Measurements from ENCODE around the gene MAPKAPK5.
"Not testable (repeated sequence)": the region's sequence is repeated elsewhere in the genome, so short reads cannot be mapped to it uniquely, and the experiment has no call there.

Gene MAPKAPK5, protein sequence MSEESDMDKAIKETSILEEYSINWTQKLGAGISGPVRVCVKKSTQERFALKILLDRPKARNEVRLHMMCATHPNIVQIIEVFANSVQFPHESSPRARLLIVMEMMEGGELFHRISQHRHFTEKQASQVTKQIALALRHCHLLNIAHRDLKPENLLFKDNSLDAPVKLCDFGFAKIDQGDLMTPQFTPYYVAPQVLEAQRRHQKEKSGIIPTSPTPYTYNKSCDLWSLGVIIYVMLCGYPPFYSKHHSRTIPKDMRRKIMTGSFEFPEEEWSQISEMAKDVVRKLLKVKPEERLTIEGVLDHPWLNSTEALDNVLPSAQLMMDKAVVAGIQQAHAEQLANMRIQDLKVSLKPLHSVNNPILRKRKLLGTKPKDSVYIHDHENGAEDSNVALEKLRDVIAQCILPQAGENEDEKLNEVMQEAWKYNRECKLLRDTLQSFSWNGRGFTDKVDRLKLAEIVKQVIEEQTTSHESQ

DNA sequence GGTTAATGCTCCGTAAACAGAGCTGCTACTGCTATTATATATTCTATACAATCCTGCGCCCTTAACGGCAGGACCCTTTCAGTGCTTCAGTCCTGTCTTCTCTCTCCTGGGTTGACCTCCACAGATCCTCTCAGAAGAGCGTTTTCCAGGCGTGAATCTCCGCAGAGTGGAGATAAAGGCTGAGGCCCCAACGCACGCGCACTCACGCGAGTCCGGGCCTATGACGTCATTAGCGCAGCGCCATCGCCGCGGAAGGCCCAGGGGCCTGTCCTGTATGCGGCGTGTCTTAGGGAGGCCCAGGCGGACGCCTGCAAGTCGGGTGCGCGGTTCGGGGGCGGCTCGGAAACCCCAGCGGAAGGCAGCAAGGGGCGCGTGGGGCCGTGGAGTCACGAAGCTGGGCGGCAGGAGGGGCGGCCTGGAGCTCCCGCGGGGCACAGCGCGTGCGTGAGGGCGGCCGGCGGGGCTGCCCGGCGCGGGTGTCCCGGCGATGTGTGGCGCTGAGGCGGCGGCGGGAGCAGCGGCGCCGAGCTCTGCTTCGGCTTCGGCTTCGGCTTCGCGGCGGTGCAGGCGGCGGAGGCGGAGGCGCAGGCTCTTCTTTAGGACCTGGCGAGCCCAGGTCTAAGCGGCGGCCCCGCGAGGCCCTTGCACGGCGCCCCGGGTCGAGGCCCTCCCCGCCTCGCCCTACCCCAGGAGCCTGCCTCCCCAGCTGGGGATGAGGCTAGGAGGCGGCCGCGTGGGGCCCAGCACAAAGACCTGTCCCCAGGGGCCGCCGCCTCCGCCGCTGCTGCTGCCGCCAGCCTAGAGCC lies at the start of gene MAPKAPK5:
Gene MAPKAPK5, plus strand, starts transcription at position 479 of the 806 bp plus-strand sequence. CDS start 506 bp downstream, outside the sequence.
- peak; percentile 97 for DNase-seq

DNA sequence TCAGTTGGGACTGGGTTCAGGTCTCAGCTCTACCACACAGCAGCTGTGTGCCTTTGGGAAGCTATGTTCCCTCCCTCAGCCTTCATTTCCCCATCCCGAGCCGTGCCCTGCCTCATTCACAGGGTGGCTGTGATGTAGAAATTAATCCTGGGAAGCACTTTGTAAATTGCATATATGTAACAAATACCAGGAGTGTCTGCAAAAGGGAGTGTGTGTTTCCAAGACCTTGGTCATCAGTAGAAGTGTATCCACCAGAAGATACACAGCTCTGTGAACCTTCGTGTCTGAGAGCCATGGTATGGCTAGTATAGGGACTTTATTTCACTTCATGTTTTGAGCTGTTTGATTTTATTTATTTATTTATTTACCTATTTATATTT lies 49.2 kb upstream of the MAPKAPK5 start:
- DNase-seq, result no peak

DNA sequence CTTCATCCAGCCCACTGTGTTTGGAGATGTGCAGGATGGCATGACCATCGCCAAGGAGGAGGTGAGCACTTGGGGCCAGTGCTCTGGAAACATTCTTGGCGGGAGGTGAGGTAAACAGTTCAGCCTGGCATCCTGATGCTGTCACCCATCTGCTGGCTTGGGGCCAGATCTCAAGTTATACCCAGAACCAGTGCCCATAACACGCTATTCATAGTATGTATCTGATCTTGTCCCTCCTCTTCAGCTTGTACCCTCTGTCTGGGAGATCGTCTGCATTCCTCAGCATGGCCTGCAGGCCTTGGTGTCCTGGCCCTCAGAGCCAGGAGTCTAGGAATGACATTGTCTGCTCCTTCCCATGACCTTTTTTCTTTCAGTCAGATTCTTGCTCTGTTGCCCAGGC lies 43.8 kb upstream of the MAPKAPK5 start:
- no peak for DNase-seq

DNA sequence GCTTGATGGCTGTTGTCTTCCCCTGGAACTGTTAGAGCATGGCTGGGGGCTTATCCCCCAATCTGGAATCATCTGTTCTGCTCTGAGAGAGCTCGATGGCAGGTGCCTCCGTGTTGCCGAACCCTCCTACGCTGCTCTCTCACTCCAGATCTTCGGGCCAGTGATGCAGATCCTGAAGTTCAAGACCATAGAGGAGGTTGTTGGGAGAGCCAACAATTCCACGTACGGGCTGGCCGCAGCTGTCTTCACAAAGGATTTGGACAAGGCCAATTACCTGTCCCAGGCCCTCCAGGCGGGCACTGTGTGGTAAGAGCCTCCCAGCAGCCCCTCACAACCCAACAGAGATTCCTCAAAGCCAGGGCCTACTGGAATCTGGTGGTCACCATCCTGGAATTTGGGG lies 42.3 kb upstream of the MAPKAPK5 start:
- DNase-seq, result no peak

DNA sequence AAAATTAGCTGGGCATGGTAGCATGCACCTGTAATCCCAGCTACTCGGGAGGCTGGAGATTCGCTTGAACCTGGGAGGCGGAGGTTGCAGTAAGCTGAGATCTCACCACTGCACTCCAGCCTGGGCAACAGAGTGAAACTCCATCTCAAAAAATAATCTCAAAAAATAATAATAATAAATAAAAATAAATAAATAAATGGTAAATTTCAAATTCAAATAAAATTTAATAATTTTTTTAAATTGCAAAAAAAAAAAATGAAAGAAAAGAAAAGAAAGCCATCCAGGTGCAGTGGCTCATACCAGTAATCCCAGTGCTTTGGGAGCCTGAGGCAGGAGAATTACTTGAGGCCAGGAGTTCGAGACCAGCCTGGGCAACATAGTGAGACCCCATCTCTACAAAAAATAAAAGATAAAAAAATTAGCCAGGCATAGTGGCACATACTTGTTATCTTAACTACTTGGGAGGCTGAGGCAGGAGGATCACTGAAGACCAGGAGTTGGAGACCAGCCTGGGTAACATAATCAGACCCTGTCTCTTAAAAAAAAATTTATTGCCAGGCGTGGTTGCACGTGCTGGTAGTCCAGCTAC lies 38.9 kb upstream of the MAPKAPK5 start:
- DNase-seq, result no peak

DNA sequence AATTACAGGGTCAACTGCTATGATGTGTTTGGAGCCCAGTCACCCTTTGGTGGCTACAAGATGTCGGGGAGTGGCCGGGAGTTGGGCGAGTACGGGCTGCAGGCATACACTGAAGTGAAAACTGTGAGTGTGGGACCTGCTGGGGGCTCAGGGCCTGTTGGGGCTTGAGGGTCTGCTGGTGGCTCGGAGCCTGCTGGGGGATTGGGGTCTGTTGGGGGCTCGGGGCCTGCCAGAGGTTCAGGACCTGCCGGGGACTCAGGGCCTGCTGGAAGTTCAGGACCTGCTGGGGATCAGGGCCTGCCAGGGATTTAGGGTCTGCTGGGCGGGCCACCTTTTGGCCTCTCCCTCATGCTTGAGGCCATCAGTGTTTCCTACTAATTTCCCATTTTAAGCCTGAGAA lies 38.2 kb upstream of the MAPKAPK5 start:
- DNase-seq, result no peak

DNA sequence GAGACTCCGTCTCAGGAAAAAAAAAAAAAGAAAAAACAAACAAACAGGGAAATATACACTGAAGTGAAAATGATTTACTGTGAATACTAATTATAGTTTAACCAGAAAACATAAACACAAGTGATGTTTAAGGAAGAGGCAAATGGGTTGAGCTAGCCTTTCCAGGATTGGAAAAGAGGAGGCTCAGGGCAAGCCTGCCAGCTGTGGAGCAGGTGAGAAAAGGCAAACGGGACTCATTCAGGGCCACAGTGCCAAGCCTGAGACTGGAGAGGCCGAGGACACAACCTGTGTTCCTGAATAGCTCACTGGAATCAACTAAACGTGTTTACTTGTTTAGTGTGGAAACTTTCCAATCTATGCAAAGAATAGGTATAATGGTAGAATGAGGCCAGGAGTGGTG lies 35.7 kb upstream of the MAPKAPK5 start:
- DNase-seq, result no peak

DNA sequence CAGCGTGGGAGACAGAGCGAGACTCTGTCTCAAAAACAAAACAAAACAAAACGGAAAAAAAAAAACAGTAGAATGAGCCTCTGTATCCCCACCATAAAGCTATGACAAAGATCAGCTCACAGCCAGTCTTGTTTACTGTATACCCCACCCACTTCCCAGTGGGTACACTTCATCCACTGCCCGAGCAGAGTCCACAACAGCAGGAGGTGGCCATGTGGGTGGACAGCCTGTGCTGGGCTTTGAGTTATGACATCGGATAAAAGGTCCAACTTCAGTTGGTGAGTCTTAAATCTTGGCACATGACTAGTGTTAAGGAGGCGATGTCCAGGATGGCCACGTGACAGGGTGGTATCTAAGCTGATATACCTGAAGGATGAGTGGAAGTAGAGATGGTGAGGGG lies 34.8 kb upstream of the MAPKAPK5 start:
- no peak for DNase-seq

DNA sequence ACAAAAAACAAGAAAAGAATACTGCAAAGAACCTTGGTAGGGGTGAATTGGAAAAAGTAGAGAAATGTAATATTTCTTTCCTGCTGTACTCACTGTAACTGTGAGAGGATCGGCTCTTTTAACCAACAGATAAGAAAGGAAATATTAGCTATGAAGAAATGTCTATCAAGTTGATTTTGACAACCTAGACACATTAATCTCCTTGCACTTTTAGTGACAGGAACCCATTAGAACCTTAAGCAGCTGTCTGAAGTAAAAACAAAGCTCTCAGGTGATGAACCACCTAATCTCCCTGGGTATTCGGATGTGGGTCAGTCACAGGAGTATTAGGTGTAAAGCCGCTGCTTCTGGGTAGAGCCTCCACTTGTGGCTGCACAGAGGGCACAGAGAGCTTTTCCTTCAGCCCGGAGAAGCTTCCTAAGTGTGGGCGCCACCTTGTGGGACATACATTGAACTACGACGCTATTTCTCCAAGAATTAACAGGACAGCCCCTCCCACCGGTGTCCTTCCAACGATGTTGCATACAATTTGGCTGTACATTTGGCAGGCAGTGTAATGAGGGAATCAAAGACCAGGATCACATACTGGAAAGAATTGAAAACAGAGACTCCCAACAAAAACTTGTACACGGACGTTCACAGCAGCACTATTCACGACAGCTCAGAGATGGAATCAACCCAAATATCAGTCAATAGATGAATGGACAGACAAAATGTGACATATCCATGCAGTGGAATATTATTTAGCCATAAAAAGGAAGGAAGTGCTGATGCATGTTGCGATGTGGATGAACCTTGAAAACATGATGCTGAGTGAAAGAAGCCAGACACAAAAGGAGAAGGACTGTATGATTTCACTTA lies 28.9 kb upstream of the MAPKAPK5 start:
- peak; percentile 72 for DNase-seq

DNA sequence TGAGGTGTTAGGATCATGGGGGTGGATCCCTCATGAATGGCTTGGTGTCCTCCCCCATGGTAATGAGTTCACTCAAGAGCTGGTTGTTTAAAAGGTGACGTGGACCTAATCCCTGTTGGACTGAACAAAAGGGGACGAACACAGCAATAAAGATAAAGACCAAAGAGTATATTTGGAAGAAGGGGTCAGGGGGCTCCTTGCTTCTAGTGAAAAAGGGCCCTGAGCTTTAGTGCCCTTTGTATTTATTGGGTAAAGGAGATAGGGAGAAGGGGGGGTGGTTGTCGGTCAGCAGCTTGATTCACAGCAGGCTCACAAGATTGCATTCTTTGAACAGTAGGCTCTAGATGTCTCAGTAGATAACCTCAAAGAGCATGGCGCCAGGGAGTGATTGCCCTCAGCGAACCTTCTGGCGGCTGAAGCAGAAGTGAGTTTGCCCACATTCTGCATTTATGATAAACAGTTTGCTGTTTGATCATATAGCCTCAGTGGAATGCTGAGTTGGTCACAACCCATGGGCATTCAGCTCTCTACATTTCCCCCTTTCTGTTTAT lies 25.9 kb upstream of the MAPKAPK5 start:
- DNase-seq, result no peak

DNA sequence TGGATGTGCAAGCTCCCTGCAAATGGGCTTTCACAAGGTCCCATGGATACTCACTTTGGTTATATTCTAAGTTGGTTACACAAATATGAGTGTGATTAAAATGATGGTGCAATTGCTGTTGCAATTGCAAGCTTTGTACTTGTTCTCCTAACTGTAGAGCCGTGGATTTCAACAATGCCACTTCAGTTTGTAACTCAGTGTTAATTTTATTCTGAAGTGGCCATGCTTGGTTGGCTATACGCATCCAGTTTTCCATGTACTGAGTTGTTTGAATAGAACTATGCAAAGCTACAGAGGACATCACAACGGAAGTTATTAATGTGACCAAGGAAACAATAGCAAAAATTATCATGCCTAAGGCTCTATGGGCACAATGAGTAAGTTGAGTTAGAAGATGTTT lies 25.1 kb upstream of the MAPKAPK5 start:
- DNase-seq, result not testable (repeated sequence)

DNA sequence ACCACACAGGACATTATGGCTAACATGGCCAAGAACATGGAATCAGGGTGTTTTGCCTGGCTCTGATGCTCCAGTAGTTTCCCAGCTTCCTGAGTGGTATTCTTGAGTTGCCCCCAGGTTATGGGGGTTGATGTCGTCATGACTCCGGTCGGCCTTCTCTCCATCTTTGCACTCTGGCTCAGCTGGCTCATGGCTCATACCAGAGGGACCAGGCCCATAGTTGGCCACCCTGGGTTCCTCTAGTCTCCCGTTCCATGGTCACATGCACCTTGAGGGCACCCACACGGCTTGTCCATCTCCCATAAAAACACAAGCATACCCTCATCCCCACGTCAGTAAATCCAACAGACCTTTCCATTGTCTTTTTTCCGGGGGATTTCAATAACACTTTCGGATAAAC lies 23.7 kb upstream of the MAPKAPK5 start:
- no peak for DNase-seq

DNA sequence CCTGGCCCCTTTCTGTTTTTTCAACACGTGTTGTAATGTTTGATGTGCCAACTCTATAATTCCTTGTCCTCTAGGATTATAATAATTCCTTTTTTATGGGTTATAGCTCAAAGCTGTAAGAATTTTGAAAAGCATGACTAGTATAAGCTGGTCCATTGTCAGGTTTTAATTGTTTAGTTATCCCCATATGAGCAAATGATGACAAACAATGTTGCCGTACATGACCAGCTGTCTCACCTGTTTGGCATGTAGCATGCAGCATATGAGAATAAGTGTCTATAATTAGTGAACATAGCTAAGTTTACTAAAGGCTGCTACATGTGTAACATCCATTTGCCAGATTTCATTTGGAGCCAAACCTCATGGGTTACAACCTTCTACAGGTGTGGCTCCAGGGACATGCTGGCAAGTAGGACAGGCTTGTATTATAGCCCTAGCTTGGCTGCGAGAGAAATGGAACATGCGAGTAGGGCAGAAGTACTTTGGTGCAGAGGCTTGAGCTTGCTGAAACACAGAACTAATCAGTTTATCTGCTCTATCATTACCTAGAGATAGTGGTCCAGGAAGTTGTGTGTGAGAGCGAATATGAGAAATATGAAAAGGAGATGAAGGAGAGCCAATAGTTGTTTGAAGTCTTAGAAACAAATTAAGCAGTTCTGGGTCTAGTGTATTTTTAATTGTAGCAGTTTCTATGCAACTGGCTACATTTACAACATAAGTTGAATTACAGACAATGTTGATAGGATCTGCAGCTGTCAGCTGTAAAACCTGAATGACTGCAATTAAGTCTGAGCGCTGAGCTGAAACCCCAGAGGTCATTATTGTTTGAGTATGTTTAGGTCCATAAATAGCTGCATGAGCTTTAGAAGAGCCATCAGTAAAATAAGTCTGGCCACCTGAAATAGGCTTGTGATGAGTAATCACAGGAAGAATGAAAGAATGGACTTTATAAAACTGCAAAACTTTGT lies 22.6 kb upstream of the MAPKAPK5 start:
- no peak for DNase-seq

DNA sequence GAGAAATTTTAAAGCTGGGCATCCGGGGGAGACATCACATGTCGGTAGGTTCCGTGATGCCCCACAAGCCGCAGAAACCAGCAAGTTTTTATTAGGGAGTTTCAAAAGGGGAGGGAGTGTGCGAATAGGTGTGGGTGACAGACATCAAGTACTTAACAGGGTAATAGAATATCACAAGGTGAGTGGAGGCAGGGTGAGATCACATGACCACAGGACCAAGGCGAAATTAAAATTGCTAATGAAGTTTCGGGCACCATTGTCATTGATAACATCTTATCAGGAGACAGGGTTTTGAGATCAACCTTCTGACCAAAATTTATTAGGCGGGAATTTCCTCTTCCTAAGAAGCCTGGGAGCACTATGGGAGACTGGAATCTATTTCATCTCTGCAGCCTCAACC lies 21.2 kb upstream of the MAPKAPK5 start:
- DNase-seq, result not testable (repeated sequence)

DNA sequence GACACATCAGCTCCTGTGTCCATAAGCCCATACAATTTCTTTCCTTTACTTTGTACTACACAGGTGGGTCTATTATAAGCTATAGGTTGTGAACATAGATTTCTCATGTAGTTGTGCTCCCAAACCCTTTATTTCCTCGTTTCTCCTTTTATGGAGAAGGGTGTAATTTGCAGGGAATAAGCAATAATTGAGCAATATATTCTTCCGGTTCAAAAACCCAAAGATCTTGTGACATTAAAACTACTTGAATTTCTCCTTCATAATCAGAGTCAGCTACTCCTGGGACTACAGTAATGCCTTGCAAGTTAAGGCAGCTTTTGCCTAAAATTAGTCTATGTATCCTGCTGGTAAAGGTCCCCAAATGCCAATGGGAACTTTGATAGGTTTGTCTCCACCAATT lies 19.1 kb upstream of the MAPKAPK5 start:
- no peak for DNase-seq

DNA sequence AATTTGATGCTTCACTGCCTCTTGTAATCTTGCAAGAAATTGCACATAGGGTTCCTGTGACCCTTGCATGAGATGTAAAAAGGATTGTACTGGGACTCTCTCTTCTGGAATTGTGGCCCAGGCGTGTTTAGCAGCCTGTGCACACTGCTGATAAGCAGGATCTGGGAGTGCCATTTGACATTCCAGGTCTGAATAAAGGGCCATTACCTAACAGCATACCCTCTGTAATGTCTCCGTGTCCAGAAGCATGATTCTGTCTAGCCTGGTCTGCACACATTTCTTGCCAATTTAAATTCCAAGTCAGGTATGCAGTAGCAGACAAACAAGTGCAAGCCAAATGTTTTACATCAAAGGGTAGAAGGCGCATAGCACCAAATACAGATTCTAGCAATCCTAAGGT lies 18.1 kb upstream of the MAPKAPK5 start:
- DNase-seq, result no peak

DNA sequence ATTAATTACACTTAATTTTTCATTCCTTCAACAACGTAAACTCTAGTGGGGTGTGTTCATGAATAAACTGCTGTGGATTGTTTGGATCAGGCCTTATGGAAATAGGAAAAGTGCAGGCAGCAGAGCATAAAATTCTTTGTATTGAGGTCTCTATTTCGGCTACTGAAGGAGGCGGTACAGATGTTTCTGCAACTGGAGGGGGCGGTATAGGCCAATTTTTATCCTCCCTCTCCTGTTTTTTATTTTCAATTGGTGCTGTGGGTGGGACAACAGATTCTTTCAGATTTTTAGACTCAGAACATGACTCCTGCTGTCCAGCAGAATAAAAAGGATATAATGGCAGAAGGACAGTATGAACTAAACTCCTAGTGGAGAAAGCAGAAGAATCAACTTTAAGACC lies 17.7 kb upstream of the MAPKAPK5 start:
- peak; percentile 37 for DNase-seq

DNA sequence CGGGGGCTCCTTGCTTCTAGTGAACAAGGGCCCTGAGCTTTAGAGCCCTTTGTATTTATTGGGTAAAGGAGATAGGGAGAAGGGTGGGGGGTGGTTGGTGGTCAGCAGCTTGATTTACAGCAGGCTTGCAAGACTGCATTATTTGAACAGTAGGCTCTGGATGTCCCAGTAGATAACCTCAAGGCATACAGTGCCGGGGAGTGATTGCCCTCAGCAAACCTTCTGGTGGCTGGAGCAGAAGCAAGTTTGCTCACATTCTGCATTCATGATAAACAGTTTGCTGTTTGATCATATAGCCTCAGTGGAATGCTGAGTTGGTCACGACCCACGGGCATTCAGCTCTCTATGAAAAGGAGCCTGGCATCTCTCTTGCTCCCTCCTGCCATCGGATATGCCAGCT lies 16.5 kb upstream of the MAPKAPK5 start:
- DNase-seq, result no peak

DNA sequence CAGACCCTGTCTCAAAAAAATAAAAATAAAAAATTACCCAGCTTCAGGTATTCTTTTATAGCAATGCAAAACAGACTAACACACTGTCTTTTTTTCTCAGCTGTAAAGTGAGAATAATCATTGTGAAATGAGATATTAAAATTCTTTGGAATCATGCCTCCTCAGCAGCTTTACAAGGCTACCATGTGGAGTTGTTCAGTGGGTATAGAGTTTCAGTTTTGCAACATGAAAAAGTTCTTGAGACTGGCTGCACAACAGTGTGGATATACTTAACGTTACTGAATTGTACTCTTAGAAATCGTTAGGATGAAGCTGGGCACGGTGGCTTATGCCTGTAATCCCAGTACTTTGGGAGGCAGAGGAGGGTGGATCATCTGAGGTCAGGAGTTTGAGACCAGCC lies 15.7 kb upstream of the MAPKAPK5 start:
- no peak for DNase-seq

DNA sequence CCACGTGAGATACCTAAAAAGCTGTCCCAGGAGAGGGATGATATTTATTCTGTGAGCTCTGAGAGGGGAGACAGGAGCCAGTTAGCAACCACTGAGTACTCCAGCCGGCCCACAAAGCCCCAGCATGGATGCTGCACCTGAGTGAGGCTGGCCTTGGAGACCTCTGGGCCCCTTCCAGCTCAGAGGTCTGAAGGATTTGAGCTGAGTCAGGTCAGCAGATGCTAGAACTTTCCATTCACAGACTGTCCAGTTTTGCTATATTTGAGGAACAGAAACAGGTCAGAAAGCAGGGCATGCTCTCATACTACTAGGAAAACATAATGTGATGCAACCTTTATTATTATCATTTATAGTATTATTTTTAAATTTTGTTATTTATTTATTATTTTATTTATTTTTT lies 15.0 kb upstream of the MAPKAPK5 start:
- no peak for DNase-seq

DNA sequence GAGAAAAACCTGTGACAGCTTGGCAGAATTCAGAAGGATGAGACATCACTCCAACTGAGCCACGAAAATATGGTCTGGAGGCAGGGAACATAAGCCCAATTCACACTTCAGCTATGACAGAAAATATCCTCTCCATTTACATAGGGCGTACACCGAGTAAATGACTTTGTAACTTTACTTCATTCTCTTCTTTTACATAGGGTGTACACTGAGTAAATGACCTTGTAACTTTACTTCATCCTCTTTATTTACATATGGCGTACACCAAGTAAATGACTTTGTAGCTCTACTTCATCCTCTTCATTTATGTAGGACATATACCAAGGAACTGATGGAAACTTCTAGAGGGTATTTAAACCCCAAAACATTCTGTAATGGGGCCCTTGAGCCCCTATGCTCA lies 14.1 kb upstream of the MAPKAPK5 start:
- DNase-seq, result no peak
